ENCODE results near the gene KCNK2.

The KCNK2 gene

DNA sequence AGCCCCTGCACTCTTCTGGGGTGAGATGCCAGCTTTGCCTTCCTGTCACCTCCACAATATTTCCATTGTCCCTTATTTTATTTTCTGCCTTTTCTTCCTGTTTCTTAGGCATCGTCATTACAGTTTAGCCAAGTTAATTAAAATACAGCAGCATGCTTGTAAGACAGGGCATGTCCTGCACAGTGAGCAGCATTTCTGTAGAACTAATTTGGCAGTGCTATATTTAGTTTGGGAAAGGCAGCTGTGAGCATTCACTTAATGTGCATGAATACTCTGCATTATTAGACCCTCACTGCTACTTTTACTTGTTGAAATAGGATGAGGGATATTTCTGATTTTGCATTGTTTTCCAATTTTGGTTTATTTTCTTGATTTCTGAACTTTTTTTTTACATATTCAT, 133.3 kb downstream of the KCNK2 start:
- TF ChIP-seq POLR2AphosphoS5 (IDR thresholded peaks at IDR 0.05; ENCODE audit: borderline replicate concordance, low read depth, low read length) (no peak), FOXP2 (optimal IDR thresholded peaks at IDR 0.05; ENCODE audit: control extremely low read depth, extremely low read length, insufficient read depth) (no peak), EZH2 (IDR thresholded peaks at IDR 0.05) (no peak)
- Histone ChIP-seq H3K4me3 (no peak overlapping the region), H3K36me3 (ENCODE audit: insufficient read depth, low read length) (no peaks in the 10 kb centered on the region), H3K27ac (no peak overlapping the region), H3K9me3 (ENCODE audit: low read depth, low read length) (no peaks in the 10 kb centered on the region), H3K9ac (ENCODE audit: insufficient read length) (no peak overlapping the region)
- no peak for DNase-seq (ENCODE audit: low read depth, low spot score)

DNA sequence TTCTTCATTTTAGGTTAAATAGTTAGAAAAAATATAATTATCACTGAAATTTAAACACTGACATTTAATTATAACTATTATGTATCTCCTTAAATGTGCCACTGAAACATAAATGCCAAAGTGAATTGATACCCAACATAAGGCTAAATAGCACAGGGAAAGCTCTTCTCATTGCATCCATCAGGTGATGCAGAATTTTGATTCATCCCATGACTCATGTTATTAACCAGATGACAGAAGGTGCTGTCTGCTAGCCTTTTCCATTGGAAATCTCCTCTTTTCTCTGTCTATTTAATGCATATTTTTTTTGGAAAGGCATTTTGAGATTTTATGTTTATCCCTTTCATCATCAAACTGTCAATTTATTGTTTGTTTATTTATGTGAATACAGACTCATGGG, 136.8 kb downstream of the KCNK2 start:
- H3K27ac ChIP-seq = no peak overlapping the region
- H3K9me3 ChIP-seq (ENCODE audit: low read depth, low read length) = no peaks in the 10 kb centered on the region
- no peak overlapping the region for H3K4me3 ChIP-seq
- no peak for DNase-seq (ENCODE audit: low read depth, low spot score)
- H3K9ac ChIP-seq (ENCODE audit: insufficient read length) = no peak overlapping the region
- TF ChIP-seq EZH2 (IDR thresholded peaks at IDR 0.05) (no peak), POLR2AphosphoS5 (IDR thresholded peaks at IDR 0.05; ENCODE audit: borderline replicate concordance, low read depth, low read length) (no peak), FOXP2 (optimal IDR thresholded peaks at IDR 0.05; ENCODE audit: control extremely low read depth, extremely low read length, insufficient read depth) (no peak)
- no peaks in the 10 kb centered on the region for H3K36me3 ChIP-seq (ENCODE audit: insufficient read depth, low read length)

DNA sequence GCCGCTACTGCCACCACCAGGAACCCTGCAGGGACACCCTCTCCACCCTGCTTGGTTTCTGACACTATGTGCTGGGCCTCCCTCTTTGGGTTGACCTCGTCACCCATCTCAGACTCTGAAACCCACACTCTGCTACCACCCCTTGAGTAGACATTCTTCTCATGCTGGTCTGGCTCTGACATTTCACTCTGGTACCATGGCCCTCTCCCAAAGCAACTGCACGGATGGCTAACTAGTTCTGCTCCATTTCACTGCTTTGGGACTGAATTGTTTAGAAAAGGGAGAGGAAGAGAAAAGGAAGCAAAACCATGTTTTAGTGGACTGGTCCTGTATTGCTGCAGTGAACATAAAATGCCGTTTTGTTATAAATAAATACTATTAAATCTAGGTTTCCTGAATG, 137.8 kb downstream of the KCNK2 start:
- no peak for TF ChIP-seq POLR2AphosphoS5 (IDR thresholded peaks at IDR 0.05; ENCODE audit: borderline replicate concordance, low read depth, low read length)
- no peak for TF ChIP-seq FOXP2 (optimal IDR thresholded peaks at IDR 0.05; ENCODE audit: control extremely low read depth, extremely low read length, insufficient read depth)
- TF ChIP-seq EZH2 (IDR thresholded peaks at IDR 0.05) = no peak
- no peaks in the 10 kb centered on the region for H3K36me3 ChIP-seq (ENCODE audit: insufficient read depth, low read length)
- no peak overlapping the region for H3K9ac ChIP-seq (ENCODE audit: insufficient read length)
- no peak for DNase-seq (ENCODE audit: low read depth, low spot score)
- no peaks in the 10 kb centered on the region for H3K9me3 ChIP-seq (ENCODE audit: low read depth, low read length)
- H3K4me3 ChIP-seq = no peak overlapping the region
- H3K27ac ChIP-seq = no peak overlapping the region

DNA sequence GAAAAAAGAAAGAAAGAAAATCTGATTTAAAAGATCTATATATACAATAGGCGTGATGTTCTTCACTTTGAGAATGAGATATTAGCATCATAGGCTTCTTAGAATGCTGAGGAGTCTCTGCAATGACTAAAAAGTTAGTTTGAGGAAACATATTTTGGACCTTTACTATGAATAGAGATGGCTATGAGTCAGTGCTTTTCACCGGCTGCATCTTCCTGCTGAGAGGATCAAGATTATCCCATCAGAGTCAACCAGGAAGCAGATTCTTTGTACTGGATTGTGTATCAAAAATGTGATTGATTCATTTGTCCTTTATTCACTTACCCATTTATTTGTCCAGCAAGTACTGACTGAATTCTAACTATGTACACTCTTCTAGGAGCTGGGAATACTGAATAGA, 144.2 kb downstream of the KCNK2 start:
- no peak for TF ChIP-seq EZH2 (IDR thresholded peaks at IDR 0.05)
- no peak for TF ChIP-seq FOXP2 (optimal IDR thresholded peaks at IDR 0.05; ENCODE audit: control extremely low read depth, extremely low read length, insufficient read depth)
- no peak for TF ChIP-seq POLR2AphosphoS5 (IDR thresholded peaks at IDR 0.05; ENCODE audit: borderline replicate concordance, low read depth, low read length)
- Histone ChIP-seq H3K4me3 (no peak overlapping the region), H3K27ac (no peak overlapping the region), H3K9ac (ENCODE audit: insufficient read length) (no peak overlapping the region), H3K36me3 (ENCODE audit: insufficient read depth, low read length) (no peaks in the 10 kb centered on the region), H3K9me3 (ENCODE audit: low read depth, low read length) (no peaks in the 10 kb centered on the region)
- DNase-seq (ENCODE audit: low read depth, low spot score) = no peak

DNA sequence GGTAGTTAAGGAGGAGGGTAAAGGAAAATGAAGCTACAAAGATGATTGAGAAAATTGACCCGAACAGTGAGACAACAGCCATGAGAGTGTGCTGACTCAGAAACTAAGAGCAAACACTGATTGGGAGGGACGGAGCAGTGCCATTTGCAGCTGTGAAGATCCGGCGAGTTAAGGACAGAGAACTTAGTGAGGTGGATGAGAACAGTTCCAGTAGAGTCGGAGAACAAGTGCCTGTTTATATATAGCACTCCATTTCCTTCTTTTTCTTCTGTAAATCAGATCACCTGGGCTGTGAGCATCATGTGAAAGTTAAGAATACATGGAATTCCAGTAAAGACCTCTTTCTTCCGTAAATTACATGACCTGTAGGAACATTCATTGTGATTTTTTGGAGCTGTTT, 145.7 kb downstream of the KCNK2 start:
- H3K9me3 ChIP-seq (ENCODE audit: low read depth, low read length) = no peaks in the 10 kb centered on the region
- H3K36me3 ChIP-seq (ENCODE audit: insufficient read depth, low read length) = no peaks in the 10 kb centered on the region
- TF ChIP-seq POLR2AphosphoS5 (IDR thresholded peaks at IDR 0.05; ENCODE audit: borderline replicate concordance, low read depth, low read length) (no peak), EZH2 (IDR thresholded peaks at IDR 0.05) (no peak)
- no peak overlapping the region for H3K4me3 ChIP-seq
- DNase-seq (ENCODE audit: low read depth, low spot score) = no peak
- H3K9ac ChIP-seq (ENCODE audit: insufficient read length) = no peak overlapping the region
- no peak overlapping the region for H3K27ac ChIP-seq

DNA sequence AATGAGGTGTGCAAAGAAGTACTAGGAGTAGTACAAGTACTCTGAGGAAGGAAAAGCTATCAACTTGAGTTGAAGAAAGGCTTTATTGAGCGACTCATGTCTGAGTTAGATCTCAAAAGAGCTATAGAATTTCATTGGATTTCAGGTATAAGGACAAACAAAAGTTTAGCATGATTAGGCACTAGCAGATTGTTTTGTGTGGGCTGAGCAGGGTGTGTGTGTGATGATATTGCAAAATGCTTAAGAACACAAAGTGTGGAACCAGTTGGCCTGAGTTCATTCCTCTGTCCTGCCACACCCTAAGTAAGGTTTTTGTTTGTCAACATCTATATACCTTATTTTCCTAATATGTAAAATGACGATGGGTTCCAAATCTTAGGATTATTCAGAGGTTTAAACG, 158.9 kb downstream of the KCNK2 start:
- no peak overlapping the region for H3K4me3 ChIP-seq
- H3K9ac ChIP-seq (ENCODE audit: insufficient read length) = no peak overlapping the region
- DNase-seq (ENCODE audit: low read depth, low spot score) = no peak
- H3K27ac ChIP-seq = no peak overlapping the region
- no peaks in the 10 kb centered on the region for H3K9me3 ChIP-seq (ENCODE audit: low read depth, low read length)
- no peaks in the 10 kb centered on the region for H3K36me3 ChIP-seq (ENCODE audit: insufficient read depth, low read length)
- TF ChIP-seq POLR2AphosphoS5 (IDR thresholded peaks at IDR 0.05; ENCODE audit: borderline replicate concordance, low read depth, low read length) (no peak), EZH2 (IDR thresholded peaks at IDR 0.05) (no peak), FOXP2 (optimal IDR thresholded peaks at IDR 0.05; ENCODE audit: control extremely low read depth, extremely low read length, insufficient read depth) (no peak)

DNA sequence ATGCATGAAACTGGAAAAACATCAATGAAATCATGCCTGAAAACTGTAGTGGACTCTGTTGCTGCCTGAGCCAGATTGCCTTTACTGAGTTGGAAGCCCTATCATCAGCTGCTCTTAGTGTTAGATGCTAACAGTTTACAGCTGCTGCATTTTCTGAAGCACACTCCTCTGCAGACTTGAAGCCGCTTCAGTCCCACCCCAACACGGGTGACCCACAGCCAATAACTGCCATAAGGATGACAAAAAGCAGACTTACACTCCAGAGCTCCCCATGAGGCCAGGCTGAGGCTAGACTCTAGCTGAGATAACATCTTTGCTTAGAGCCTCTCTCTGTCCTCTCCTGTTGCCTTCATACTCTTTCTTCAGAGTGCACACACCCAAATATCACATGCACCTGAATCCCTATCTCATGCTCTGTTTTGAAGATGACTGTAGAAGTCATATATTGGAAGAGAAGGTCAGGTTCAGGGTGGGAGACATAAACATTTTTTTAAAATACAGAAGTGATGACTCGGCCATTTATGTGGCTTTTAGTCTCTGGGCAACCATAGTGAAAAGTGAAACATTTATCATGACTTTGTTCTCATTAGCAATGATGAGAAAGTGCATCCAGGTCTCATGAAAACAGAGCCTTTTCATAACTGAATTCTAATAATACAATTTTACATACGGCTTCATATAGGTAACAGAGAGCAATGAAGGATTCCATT, 161.0 kb downstream of the KCNK2 start:
- no peak for DNase-seq (ENCODE audit: low read depth, low spot score)
- TF ChIP-seq FOXP2 (optimal IDR thresholded peaks at IDR 0.05; ENCODE audit: control extremely low read depth, extremely low read length, insufficient read depth) (no peak), POLR2AphosphoS5 (IDR thresholded peaks at IDR 0.05; ENCODE audit: borderline replicate concordance, low read depth, low read length) (no peak), EZH2 (IDR thresholded peaks at IDR 0.05) (no peak)
- Histone ChIP-seq H3K9me3 (ENCODE audit: low read depth, low read length) (no peaks in the 10 kb centered on the region), H3K27ac (no peak overlapping the region), H3K4me3 (no peak overlapping the region), H3K9ac (ENCODE audit: insufficient read length) (no peak overlapping the region), H3K36me3 (ENCODE audit: insufficient read depth, low read length) (no peaks in the 10 kb centered on the region)

DNA sequence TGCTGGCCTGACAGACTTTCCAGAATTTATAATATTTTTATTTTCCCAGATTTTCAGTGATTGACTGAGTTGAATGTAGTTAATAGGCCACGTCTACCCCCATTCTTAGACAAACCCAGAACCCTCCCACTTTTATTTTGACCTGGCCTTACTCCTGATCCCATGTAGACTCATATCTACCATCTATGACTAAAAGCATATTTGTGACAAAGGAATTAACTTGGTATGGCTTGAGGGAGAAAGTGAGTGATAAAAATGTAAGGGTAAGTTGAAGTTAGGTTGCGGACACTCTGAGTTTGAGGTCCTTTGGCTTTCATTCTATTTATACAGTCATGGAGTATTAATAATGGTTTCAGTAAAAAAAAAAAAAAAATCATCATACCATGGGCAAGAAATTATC, 168.4 kb downstream of the KCNK2 start:
- TF ChIP-seq POLR2AphosphoS5 (IDR thresholded peaks at IDR 0.05; ENCODE audit: borderline replicate concordance, low read depth, low read length) (no peak), FOXP2 (optimal IDR thresholded peaks at IDR 0.05; ENCODE audit: control extremely low read depth, extremely low read length, insufficient read depth) (no peak), EZH2 (IDR thresholded peaks at IDR 0.05) (no peak)
- H3K27ac ChIP-seq = no peak overlapping the region
- no peaks in the 10 kb centered on the region for H3K9me3 ChIP-seq (ENCODE audit: low read depth, low read length)
- no peak overlapping the region for H3K9ac ChIP-seq (ENCODE audit: insufficient read length)
- H3K4me3 ChIP-seq = no peak overlapping the region
- DNase-seq (ENCODE audit: low read depth, low spot score) = no peak
- no peaks in the 10 kb centered on the region for H3K36me3 ChIP-seq (ENCODE audit: insufficient read depth, low read length)

DNA sequence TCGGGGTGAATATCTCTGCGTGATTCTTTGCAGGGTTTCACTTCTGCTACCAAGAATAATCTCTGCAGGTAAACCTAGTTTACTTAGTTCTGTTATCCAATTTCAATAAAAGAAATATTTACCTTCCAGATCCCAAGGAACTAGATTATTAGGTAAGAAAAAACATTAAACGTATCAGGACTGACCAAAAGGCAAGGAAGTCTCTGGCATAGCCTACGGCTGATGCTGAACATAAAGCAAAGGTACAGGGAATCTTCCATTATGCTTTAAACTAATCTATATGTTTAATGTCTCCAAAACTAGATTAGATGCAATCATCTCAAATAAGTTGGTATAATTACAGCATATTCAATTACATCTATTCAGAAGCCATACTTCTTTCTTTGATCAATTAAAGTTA, 168.9 kb downstream of the KCNK2 start:
- Histone ChIP-seq H3K9ac (ENCODE audit: insufficient read length) (no peak overlapping the region), H3K27ac (no peak overlapping the region), H3K4me3 (no peak overlapping the region), H3K36me3 (ENCODE audit: insufficient read depth, low read length) (no peaks in the 10 kb centered on the region), H3K9me3 (ENCODE audit: low read depth, low read length) (no peaks in the 10 kb centered on the region)
- TF ChIP-seq POLR2AphosphoS5 (IDR thresholded peaks at IDR 0.05; ENCODE audit: borderline replicate concordance, low read depth, low read length) = no peak
- TF ChIP-seq FOXP2 (optimal IDR thresholded peaks at IDR 0.05; ENCODE audit: control extremely low read depth, extremely low read length, insufficient read depth) = no peak
- no peak for TF ChIP-seq EZH2 (IDR thresholded peaks at IDR 0.05)
- DNase-seq (ENCODE audit: low read depth, low spot score) = no peak

Data from SK-N-MC (cell line).